GM12878 (cell line): Measurements from ENCODE around the gene CACUL1.

Experiments
- ATF7 ChIP-seq: fragments of 450-650 bp; IDR thresholded peaks from 2 replicates; pipeline ENCODE4 v1.6.1; 2016; ENCODE audit warnings: low read depth, mild to moderate bottlenecking
- BMI1 ChIP-seq: fragments of 450-650 bp; IDR thresholded peaks from 2 replicates; pipeline ENCODE4 v1.6.1; 2016; ENCODE audit warnings: mild to moderate bottlenecking, moderate library complexity, borderline replicate concordance
- CREB1 ChIP-seq: IDR thresholded peaks from 2 replicates; pipeline ENCODE4 v1.6.1; 2012; ENCODE audit warnings: low read depth, mild to moderate bottlenecking, inconsistent platforms
- EGR1 ChIP-seq, 2 experiments: IDR thresholded peaks; 1 replicate in 1 of 2; 2 replicates in 1 of 2; pipeline ENCODE4 v1.6.1; 2011 to 2012; ENCODE audit warnings: low read depth in 2 of 2, low read length in 2 of 2, borderline replicate concordance in 1 of 2, mild to moderate bottlenecking in 1 of 2, moderate library complexity in 1 of 2
- MYC ChIP-seq: IDR thresholded peaks from 2 replicates; pipeline ENCODE4 v1.6.1; 2011; ENCODE audit warnings: mild to moderate bottlenecking, low read length, moderate library complexity, inconsistent platforms; ENCODE audit not compliant: insufficient read depth, insufficient replicate concordance, insufficient read length, severe bottlenecking
- POLR2A ChIP-seq: IDR thresholded peaks from 2 replicates; pipeline ENCODE4 v1.6.1; 2011; ENCODE audit warnings: low read depth, mild to moderate bottlenecking, low read length
- SP1 ChIP-seq: IDR thresholded peaks from one replicate; pipeline ENCODE4 v1.6.1; 2011; ENCODE audit warnings: low read depth, low read length
- TBL1XR1 ChIP-seq: IDR thresholded peaks from 2 replicates; pipeline ENCODE4 v1.6.1; 2012; ENCODE audit warnings: low read depth, low read length, improper control_type of control experiment
- YY1 ChIP-seq: IDR thresholded peaks from 2 replicates; pipeline ENCODE4 v1.6.1; 2011; ENCODE audit warnings: low read depth, mild to moderate bottlenecking, low read length
- TF ChIP-seq, protein P1 (sequence below), 3 experiments: IDR thresholded peaks in 2 of 3; conservative IDR thresholded peaks in 1 of 3; 2 replicates each; pipeline ENCODE4 v1.5.1; 2011; ENCODE audit warnings: low read depth in 3 of 3, low read length in 3 of 3, mild to moderate bottlenecking in 3 of 3, control low read depth in 2 of 3, moderate library complexity in 2 of 3, inconsistent platforms in 1 of 3, mixed read lengths in 1 of 3; ENCODE audit not compliant: control insufficient read depth in 2 of 3, insufficient read depth in 1 of 3; ENCODE audit errors: extremely low read depth in 1 of 3
- TF ChIP-seq, protein P2 (sequence below): IDR thresholded peaks from 2 replicates; pipeline ENCODE4 v1.6.1; 2012; ENCODE audit warnings: low read depth, low read length, improper control_type of control experiment

DNA sequence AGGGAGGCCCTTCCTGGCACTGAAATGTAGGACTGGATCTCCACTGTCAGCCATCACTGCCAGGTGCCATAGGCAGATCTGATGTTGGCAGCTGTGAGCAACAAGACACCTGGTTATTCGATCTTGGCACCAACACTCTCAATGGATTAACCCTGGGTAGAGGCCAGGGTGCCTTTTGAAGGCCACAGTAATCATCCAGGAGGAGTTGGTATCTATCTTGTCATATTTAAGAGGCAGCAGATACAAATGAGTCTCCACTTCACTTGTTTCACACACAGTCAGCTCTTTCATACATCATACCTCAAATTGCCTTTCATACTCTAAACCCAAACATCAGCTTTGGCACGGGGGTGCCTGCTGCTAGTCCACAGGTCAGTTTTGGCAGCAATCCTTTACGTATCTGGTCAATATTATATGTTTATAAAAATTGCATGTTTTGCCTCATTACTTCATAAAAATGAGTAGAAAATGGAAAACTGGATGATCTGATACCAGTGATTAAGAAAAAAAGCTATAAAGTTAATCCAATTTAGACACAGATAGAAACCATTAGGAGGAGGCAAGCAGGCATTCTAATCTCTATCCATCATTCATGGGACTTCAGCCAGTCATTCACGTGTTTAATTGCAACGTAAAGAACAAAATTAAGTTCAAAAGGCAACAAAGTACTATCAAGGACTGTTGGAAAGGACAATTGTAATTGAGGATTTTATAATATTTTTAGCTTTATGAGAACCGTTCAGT lies 12.7 kb upstream of the CACUL1 start:
- TF ChIP-seq YY1, result no peak
- TF ChIP-seq MYC, result no peak
- no peak for TF ChIP-seq POLR2A
- no peak for TF ChIP-seq SP1
- no peak for TF ChIP-seq EGR1 (IDR thresholded peaks at IDR 0.05; ENCODE audit: borderline replicate concordance in 1 of 2, low read depth in 2 of 2, low read length in 2 of 2)
- no peak for TF ChIP-seq BMI1
- TF ChIP-seq, protein P1, sequence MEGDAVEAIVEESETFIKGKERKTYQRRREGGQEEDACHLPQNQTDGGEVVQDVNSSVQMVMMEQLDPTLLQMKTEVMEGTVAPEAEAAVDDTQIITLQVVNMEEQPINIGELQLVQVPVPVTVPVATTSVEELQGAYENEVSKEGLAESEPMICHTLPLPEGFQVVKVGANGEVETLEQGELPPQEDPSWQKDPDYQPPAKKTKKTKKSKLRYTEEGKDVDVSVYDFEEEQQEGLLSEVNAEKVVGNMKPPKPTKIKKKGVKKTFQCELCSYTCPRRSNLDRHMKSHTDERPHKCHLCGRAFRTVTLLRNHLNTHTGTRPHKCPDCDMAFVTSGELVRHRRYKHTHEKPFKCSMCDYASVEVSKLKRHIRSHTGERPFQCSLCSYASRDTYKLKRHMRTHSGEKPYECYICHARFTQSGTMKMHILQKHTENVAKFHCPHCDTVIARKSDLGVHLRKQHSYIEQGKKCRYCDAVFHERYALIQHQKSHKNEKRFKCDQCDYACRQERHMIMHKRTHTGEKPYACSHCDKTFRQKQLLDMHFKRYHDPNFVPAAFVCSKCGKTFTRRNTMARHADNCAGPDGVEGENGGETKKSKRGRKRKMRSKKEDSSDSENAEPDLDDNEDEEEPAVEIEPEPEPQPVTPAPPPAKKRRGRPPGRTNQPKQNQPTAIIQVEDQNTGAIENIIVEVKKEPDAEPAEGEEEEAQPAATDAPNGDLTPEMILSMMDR (IDR thresholded peaks at IDR 0.05 in 2 of 3, conservative IDR thresholded peaks at IDR 0.05 in 1 of 3; ENCODE audit: control insufficient read depth in 2 of 3, extremely low read depth in 1 of 3, insufficient read depth in 1 of 3, low read depth in 3 of 3, low read length in 3 of 3), result no peak
- TF ChIP-seq CREB1, result no peak
- TF ChIP-seq TBL1XR1, result no peak
- TF ChIP-seq, protein P2, sequence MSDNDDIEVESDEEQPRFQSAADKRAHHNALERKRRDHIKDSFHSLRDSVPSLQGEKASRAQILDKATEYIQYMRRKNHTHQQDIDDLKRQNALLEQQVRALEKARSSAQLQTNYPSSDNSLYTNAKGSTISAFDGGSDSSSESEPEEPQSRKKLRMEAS, result no peak
- no peak for TF ChIP-seq ATF7
